NCI-H446 treated with DMSO at 0.1 percent for 48 hours (cell line): ENCODE results near the gene NFIA.
"Not testable (repeated sequence)": the region's sequence is repeated elsewhere in the genome, so short reads cannot be mapped to it uniquely, and the experiment has no call there.

Experiments used
- DNase-seq: peaks from one replicate; lab custom pipeline; 2025; lab: John Stamatoyannopoulos, UW

NFIA gene

DNA sequence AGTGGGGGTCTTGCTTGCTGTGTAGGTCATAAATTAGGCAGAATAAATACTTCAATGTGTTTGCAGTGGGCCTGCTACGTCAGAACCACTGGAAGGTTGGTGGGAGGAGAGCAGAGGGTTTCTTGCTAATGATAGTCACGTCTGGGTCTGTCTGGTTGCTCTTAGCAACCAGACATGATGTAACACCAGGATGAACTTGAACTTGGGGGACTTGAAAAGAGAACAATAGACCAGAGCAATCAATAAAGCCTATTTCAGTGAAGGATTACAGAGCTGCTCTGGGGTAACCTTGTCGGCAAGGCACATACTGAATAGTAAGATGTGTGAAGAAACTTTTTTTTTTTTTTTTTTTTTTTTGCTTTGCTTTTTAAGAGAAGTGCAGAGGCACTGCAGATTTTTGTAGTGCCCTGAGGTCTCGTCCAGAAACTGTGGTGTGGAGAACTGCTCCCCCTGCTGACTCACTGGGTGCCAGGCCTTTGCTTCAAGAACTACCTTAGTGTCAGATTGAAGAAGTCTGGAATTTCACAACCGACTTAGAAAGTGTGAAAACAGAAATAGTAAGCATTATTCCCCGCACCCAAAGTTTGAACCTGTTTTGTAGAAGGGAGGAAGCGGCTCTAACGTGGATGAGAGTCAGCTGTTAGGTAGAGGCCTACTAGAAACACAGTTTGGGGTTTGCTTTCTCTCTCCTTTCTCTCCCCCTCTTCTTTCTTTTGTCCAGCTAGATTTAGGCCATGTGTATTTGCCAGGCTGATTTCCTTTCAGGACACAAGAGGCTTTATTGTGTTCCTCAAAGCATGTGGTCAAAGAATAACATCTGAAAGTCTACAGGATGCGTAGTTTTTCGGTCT lies 371.0 kb downstream of the NFIA start:
- peak; percentile 58 for DNase-seq

DNA sequence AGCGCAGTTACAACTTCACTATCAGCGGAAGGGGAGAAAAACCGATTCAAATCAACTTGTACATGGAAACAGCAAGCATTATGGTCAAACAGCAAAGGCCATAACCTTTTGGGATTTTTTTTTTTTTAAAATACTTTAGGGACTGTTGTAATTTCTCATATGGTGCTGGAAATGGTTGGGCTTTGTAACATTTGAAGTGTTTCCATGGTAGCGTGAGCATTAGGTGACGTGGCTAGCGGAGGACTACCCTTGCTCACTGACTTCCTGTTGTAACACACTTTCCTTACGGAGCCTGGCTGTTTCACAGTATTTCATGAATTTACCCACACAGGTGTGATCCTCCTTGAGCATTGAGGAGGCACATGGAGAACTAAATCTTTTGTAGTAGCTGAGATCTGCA lies 373.0 kb downstream of the NFIA start:
- DNase-seq: no peak

- no peak for DNase-seq
These were observed 375.2 kb downstream of the NFIA start for GRCh38 chr1:61457526-61458040.

DNA sequence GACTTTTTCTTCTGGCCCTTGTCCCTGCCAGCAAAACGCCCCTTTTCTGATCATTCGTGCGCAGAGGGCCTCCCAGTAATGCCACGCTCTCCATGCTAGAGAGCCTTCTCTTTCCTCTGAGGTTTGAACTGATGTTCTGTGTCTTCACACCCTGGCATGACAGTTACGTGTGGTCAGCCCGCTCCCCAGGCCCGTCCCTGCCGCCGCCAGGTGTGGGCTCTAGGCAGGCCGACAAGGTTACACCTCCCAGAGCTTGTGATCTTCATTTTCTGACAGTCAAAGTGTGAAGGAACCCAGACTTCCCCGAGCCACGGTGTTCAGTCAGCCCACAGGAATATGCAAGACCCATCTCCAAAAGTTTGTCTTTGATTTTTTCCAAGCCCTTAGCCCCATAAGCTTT lies 377.0 kb downstream of the NFIA start:
- no peak for DNase-seq

- no peak for DNase-seq
These were observed 377.8 kb downstream of the NFIA start for GRCh38 chr1:61460191-61460590.

- no peak for DNase-seq
These were observed 379.3 kb downstream of the NFIA start for GRCh38 chr1:61461406-61462384.

GRCh38 chr1:61462628-61463027 lies 380.3 kb downstream of the NFIA start:
- DNase-seq: no peak

DNA sequence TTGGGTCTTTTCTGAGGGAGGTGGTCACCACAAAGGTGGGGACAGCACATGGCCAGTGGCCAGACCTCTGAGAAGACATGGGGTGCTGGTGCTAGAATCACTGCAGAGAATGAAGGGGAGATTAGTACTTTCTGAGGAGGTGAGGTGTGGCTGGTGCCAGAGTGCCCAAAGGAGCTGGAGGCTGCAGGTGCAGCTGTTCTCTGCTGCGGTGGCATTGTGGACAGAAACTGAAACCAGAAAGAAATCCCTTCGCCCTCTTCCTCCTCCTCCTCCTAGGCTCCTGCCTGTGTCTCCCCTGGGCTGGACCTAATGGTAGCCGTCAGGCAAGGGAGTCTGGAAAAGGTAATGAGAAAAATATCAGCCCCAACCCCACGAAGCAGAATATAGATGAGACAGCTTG lies 380.9 kb downstream of the NFIA start:
- DNase-seq: no peak

DNA sequence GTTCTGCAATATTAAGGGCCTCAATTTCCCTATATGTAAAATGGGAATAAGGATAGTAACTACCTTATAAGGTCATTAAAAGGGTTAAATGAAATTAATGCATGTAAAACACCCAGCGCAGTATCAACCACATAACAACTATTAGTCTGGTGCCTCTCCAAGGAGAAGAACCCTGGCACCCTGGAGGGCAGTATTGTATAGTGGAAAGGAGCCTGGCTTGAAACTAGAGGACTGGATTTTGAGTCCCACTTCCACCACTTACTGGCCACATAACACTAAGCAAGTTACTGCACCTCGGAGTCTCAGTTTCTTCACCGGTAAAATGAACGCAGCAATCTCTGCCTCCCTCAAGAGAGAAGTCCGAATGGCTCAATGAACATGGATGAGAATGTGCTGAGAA lies 385.5 kb downstream of the NFIA start:
- DNase-seq: not testable (repeated sequence)

GRCh38 chr1:61469365-61469764 lies 387.0 kb downstream of the NFIA start:
- DNase-seq: no peak

DNA sequence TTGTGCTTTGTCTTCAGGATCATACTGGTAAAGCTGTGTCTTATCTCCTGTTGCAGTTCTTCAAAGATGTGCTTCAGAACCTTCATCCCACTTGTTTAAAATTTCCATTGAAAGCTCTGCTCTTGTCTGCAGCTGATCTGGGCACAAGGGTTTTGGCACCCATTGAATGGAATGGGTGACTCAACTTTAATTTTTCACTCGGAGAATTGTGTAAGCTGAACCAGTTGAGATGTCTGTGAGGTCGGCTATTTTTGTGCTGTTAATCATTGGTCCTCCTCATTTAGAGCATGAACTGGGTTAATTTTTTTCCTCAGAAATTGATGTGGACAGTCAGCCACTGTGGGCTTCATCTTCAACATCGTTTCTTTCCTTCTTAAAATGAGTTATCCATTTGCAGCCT lies 390.5 kb downstream of the NFIA start:
- no peak for DNase-seq

DNA sequence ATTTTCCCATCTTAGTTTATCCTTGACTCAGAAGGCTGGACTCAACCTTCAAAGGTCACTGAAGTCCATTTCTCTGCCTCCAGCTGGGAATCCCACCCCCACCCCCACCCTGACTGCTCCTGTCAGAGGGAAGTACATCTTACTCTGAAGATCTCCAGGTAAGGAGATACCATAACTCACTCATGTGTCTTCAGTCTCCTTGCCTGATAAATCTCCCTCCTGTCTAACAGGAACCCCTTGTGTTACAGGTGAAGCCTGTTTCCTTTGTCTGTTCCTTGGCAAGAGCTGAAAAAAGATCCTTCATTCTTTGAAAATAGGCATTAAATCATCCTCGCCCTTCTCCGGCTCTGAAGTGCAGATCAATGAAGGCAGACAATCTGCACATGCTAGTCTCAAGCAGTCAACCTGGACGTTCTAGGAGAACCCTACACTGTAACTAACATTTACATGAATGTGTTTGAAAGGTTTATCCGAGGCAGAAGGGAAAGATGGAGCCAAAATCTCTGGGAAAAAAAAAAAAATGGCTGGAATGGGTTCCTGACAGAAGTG lies 392.0 kb downstream of the NFIA start:
- DNase-seq: no peak

DNA sequence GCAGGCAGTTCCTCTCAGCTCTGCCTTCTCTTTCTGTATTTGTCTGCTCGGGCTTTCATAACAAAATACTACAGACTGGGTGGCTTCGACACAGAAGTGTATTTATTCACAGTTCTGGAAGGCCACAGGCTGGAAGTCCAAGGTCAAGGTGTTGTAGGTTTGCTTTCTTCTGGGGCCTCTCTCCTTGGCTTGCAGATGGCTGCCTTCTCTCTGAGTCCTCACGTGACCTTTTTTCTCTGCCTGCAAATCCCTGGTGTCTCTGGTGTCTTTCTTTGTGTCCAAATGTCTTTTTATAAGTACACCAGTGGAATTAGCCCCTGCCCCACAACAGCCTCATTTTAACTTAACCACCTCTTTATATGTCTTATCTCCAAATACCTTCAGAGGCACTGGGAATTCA lies 392.6 kb downstream of the NFIA start:
- no peak for DNase-seq

DNA sequence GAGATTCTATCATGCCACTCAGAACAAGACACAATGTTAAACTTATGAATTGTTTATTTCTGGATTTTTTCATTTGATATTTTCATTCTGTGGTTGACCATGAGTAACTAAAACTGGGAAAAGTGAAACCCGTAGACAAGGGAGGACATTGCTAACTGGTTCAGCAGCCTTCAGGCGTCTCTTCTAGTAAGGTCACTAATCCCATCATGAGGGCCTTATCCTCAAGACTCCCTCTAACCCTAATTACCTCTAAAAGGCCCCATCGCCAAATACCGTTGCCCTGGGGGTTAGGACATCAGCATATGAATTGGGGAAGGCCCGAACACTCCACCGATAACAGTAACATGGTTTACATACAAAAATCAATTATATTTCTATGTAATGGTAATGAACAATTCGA lies 394.9 kb downstream of the NFIA start:
- DNase-seq: no peak

GRCh38 chr1:61480273-61480935 lies 398.0 kb downstream of the NFIA start:
- no peak for DNase-seq

DNA sequence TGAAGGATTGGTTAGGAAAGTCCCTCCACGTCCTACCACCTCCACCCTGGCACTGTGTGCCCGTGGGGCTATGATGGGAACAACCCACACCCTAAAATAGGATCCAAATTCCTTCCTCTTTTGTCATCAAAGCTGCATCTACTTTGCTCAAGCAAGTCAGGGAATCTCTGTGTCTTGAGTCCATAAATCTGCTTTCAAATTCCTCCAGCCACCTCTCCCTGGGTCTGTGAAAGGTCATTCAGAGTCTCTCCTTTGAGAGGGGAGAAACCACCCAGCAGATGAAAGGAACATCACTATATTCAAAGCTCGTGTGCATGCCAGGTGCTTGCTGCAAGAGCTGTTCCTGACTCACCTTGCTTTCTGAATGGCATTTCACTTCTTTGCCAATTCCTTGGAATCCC lies 399.0 kb downstream of the NFIA start:
- DNase-seq: no peak

DNA sequence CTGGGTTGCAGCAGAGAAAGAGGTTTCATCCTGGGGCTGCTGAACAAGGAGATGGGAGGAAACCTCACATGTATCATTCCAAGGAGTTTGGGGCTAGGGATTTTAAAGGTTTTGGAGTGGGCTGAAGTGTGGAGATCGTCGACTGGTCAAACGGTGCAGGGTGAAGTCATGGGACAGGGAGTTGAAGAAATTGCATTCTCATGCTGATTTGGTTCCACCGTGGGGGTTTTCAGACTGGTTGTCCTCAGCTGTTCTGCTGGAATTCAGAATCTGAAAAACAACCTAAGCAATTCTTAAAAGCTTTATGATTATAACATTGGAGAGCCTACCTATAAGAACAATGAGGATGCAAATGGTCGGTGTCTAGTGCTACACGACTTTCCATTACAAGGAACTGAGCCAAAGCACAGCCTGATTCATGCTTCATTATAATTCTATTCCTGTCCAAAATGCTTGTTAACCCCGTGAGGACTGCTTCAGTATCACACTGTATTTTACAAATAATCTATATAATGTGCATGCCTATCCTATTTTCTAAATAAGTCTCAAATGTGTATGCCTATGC lies 399.9 kb downstream of the NFIA start:
- DNase-seq: no peak

DNA sequence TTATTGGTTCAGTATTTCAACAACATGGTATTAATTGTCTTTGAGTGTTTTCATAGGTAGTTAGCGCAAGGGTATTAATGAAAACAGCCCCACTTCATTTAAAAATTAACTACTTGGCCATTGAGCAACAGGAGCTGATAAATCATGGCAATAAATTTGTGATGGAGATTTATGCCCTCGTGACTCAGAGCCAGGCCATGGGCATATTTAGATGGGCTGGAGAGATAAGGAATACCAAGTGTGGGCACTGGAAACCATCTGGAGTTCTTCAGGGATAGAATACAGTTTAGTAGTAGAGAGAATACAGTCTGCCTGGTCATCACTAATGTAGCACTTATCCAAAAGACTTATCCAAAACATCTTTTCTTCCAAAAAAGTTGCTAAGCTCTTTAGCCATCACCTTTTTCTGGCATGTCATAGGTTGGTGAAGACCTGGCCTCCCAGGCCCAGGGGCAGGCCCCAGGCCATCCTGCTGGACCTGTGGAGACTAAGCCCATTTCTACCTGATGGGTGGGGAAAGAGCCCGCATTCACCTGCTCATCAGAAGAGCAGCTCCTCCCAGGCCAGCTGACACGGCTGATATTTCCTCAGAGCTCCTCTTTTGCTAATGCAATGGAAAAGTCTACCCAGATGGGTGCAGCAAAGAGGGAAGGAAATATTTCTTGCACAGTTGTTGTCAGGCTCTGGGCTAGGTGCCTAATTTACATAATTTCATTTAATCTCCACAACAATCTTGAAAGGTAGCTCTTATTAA lies 404.6 kb downstream of the NFIA start:
- no peak for DNase-seq

- DNase-seq: no peak
These were observed 405.4 kb downstream of the NFIA start for GRCh38 chr1:61487801-61488200.

GRCh38 chr1:61490924-61491323 lies 408.6 kb downstream of the NFIA start:
- no peak for DNase-seq

DNA sequence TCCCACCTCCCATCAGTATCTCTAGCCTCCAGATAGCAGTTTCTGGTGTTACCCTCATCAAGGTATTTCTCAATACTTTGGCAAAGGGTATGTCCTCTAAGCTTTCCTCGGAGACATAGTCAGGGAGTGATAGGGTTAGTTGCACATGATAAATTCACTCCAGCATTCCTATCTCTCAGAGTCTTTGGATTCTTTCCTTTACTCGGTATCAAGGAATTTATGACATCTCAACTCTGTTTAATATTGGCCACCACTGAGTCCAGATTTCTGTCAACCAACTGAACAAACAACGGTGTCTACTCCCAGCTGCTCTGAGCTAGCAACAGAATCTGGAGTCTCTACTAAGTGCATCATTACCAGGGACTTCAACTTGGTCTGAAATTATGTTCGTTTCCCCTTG lies 409.1 kb downstream of the NFIA start:
- DNase-seq: no peak
